Fibroblast of peridontal ligament (primary cell): ENCODE data around the gene PPARD.
"Not testable (repeated sequence)": the region's sequence is repeated elsewhere in the genome, so short reads cannot be mapped to it uniquely, and the experiment has no call there.

Experiments
- DNase-seq: peaks from one replicate; pipeline ENCODE4 v3.0.0-alpha.2; 2010; ENCODE audit errors: extremely low read depth

PPARD gene

GRCh38 chr6:35342258-35343091, at the start of gene PPARD:
TSS of gene PPARD (plus strand) at chr6:35342558. CDS start at chr6:35411088, 68,530 bp downstream.
- peak; percentile 91 for DNase-seq

GRCh38 chr6:35293681-35294080, 48.7 kb upstream of the PPARD start:
- no peak for DNase-seq

- DNase-seq = peak; percentile 31
These were observed 47.9 kb upstream of the PPARD start for GRCh38 chr6:35294308-35294945.

- no peak for DNase-seq
These were observed 47.3 kb upstream of the PPARD start for GRCh38 chr6:35295036-35295435.

- DNase-seq = no peak
These were observed 46.6 kb upstream of the PPARD start for GRCh38 chr6:35295521-35296315.

- DNase-seq = no peak
These were observed 45.3 kb upstream of the PPARD start for GRCh38 chr6:35296931-35297600.

GRCh38 chr6:35297601-35298481, 44.5 kb upstream of the PPARD start, which contains the start of gene DEF6:
TSS of gene DEF6 (plus strand) at chr6:35297818. CDS start at chr6:35297857, 39 bp downstream.
- peak; percentile 48 for DNase-seq

GRCh38 chr6:35298625-35299140, 43.7 kb upstream of the PPARD start:
- DNase-seq = no peak

- DNase-seq = no peak
These were observed 42.7 kb upstream of the PPARD start for GRCh38 chr6:35299674-35300073.

- DNase-seq = no peak
These were observed 41.5 kb upstream of the PPARD start for GRCh38 chr6:35300848-35301247.

- DNase-seq = no peak
These were observed 39.6 kb upstream of the PPARD start for GRCh38 chr6:35302604-35303241.

GRCh38 chr6:35304299-35304698, 38.1 kb upstream of the PPARD start:
- no peak for DNase-seq

- DNase-seq = no peak
These were observed 37.2 kb upstream of the PPARD start for GRCh38 chr6:35305117-35305516.

GRCh38 chr6:35307138-35307537, 35.2 kb upstream of the PPARD start:
- DNase-seq = not testable (repeated sequence)

GRCh38 chr6:35308543-35308942, 33.8 kb upstream of the PPARD start:
- DNase-seq = not testable (repeated sequence)

- DNase-seq = no peak
These were observed 32.6 kb upstream of the PPARD start for GRCh38 chr6:35309611-35310264.

- DNase-seq = no peak
These were observed 32.0 kb upstream of the PPARD start for GRCh38 chr6:35310265-35310831.

- no peak for DNase-seq
These were observed 30.8 kb upstream of the PPARD start for GRCh38 chr6:35311390-35312075.
